Measurements from ENCODE around the gene LRRC8E.

LRRC8E gene

DNA sequence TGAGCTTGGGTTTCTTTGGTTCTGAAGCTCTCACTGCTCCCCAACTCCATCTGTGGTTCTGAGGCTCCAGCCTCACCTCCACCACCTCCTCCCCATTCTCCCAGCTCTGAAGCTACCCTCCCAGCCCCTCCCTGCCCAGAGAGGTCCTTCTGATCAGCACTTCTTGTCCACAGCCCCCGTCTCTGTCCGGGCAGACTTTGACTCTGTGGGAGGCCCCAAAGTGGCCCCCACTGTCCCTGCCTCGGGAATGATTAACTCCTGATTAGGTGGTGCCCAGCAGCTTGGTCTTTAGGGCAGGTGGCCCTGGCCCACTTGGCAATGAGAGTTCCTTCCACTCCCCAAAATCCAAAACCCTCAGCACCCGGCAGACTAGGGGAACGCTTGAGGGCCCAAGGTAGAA, 43.9 kb upstream of the LRRC8E start:
- TF ChIP-seq, protein P1, sequence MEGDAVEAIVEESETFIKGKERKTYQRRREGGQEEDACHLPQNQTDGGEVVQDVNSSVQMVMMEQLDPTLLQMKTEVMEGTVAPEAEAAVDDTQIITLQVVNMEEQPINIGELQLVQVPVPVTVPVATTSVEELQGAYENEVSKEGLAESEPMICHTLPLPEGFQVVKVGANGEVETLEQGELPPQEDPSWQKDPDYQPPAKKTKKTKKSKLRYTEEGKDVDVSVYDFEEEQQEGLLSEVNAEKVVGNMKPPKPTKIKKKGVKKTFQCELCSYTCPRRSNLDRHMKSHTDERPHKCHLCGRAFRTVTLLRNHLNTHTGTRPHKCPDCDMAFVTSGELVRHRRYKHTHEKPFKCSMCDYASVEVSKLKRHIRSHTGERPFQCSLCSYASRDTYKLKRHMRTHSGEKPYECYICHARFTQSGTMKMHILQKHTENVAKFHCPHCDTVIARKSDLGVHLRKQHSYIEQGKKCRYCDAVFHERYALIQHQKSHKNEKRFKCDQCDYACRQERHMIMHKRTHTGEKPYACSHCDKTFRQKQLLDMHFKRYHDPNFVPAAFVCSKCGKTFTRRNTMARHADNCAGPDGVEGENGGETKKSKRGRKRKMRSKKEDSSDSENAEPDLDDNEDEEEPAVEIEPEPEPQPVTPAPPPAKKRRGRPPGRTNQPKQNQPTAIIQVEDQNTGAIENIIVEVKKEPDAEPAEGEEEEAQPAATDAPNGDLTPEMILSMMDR (IDR thresholded peaks at IDR 0.05; ENCODE audit: borderline replicate concordance, insufficient read depth, low read depth, low read length): no peak
- H3K4me3 ChIP-seq (ENCODE audit: low read depth, low read length): no peak overlapping the region

DNA sequence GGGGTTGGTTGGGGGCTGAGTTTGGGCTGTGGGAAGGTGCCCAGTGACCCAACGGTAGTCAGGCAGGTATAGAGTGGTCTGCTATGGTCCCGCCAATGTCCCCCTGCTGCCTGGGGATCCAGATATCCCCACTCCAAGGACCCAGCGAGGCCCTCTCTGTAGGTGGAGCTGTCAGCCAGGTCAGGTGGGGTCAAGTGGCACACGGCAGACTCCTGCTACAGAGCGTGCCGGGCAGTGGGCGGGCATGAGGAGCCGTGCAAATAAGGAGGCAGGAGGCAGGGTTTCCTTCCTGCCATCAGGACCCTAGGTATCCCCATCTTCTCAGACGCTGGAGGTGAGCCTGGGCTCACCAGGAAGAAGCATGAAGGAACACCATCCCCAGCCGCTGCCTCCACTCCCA, 43.4 kb upstream of the LRRC8E start:
- TF ChIP-seq, protein P1 (IDR thresholded peaks at IDR 0.05; ENCODE audit: borderline replicate concordance, insufficient read depth, low read depth, low read length): no peak
- H3K4me3 ChIP-seq (ENCODE audit: low read depth, low read length): no peak overlapping the region

DNA sequence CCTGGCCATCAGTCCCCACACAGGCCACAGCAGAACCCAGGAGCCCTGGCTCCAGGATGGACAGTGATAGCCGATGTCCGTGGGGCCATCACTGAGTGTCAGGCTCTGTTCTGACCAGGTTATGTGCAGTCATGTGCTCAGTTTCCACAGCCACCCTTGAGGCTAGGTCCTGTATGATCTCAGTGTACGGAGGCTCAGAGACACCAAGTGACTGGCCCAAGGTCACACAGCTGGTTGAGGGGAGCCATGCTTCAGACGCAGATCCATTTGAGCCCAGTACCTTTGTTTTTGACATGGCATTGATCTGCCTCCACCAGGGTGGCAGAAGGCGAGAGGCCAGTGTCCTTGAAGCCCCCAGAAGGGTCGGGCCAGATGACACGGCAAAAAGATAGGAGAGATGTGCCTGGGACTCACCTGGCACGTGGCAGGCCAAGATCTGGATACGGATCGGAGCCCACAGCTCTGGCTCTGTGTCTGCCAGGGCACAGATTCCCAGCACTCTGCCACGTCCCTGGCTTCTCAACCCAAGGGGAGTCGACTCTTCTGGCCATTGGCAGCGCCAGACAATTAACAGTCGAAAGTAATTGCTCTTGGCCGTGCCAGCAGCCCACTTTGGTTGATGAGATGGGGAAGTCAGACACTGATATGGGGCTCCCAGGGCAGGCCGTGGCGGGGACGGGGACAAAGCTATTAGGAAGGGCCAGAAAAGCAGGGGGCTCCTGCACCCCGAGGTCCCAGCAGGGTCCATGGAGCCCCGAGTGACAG, 42.7 kb upstream of the LRRC8E start:
- no peak overlapping the region for H3K4me3 ChIP-seq (ENCODE audit: low read depth, low read length)
- TF ChIP-seq, protein P1 (IDR thresholded peaks at IDR 0.05; ENCODE audit: borderline replicate concordance, insufficient read depth, low read depth, low read length): no peak

DNA sequence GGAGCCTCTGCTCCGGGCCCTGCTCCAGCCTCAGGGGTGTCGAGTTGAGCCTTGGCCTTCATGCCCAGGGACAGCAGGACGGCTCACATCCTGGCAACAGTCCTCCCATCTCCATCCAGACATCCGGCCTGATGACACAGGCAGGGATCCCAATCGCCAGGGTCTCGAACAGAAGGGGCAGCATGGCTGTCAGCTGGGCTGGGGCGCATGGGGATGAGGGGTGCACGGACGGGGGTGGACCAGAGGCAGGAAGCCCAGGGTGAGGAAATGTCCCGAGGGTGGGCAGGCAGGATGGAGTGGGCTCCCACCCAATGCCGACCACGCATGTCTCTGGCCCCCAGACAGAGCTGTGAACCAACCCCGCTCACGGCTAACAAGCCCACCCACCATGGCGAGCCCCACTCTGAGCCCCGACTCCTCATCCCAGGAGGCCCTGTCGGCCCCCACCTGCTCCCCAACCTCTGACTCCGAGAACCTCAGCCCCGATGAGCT, 42.1 kb upstream of the LRRC8E start:
- TF ChIP-seq, protein P1 (IDR thresholded peaks at IDR 0.05; ENCODE audit: borderline replicate concordance, insufficient read depth, low read depth, low read length): no peak
- H3K4me3 ChIP-seq (ENCODE audit: low read depth, low read length): no peak overlapping the region

DNA sequence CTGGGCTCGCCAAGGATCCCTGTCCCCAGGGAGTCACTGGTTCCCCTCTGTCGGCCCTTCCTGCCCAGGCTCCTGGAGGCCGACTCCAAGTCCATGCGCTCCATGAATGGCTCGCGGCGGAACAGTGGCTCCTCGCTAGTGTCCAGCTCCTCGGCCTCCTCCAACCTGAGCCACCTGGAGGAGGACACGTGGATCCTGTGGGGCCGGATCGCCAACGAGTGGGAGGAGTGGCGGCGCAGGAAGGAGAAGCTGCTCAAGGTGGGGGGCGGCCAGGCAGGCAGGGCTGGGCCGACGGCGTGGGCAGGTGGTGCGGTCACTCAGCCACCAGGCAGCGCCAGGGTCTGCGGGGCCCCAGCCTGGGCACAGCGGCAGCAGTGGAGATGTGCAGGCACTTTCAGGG, 40.6 kb upstream of the LRRC8E start:
- H3K4me3 ChIP-seq (ENCODE audit: low read depth, low read length): no peak overlapping the region
- TF ChIP-seq, protein P1 (IDR thresholded peaks at IDR 0.05; ENCODE audit: borderline replicate concordance, insufficient read depth, low read depth, low read length): no peak

DNA sequence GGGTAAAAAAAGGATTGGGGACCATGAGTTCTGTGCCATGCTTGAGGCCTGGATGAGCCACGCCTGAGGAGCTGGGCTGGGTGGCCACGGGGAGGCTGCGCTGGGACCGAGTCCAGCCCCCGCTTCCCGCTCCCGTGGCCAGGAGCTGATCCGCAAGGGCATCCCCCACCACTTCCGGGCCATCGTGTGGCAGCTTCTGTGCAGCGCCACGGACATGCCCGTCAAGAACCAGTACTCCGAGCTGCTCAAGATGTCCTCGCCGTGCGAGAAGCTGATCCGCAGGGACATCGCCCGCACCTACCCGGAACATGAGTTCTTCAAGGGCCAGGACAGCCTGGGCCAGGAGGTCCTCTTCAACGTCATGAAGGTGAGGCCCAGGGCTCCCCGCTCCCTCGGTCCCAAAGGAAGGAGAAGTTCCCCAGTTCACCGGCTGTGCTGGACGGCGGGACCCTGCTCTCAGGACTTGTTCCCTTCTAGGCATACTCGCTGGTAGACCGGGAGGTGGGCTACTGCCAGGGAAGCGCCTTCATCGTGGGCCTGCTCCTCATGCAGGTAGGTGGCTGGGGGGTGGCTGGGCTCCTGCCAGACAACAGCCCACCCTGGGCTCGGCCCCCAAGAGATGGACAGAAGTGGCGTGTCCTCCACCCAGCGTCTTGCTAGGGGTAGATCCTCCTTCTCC, 39.4 kb upstream of the LRRC8E start:
- no peak overlapping the region for H3K4me3 ChIP-seq (ENCODE audit: low read depth, low read length)
- TF ChIP-seq, protein P1 (IDR thresholded peaks at IDR 0.05; ENCODE audit: borderline replicate concordance, insufficient read depth, low read depth, low read length): no peak

DNA sequence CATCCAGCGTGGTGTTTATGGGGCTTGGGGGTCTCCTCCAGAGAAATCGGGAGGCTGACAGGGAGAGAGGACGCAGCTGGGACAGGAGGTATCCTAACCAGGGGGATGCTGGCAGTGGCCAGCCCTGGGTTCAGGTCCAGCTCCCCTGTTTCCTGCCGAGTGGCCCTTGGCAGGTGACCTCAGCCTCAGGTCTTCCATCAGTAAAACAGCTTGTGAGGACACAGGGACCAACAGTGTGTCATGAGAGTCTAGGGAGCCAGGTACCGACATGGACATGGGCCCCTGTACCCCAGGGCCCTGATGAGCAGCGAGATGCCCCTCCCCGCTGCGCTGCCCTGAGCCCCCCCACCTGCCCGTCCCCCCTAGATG, 38.7 kb upstream of the LRRC8E start:
- TF ChIP-seq, protein P1 (IDR thresholded peaks at IDR 0.05; ENCODE audit: borderline replicate concordance, insufficient read depth, low read depth, low read length): no peak
- no peak overlapping the region for H3K4me3 ChIP-seq (ENCODE audit: low read depth, low read length)
